Non-pigmented ciliary epithelial cell (primary cell): Measurements from ENCODE around the gene DRAM2.

ENCODE experiments used
- DNase-seq: peaks from one replicate; pipeline ENCODE4 v3.0.0-alpha.2; 2010; ENCODE audit warnings: low read depth

The DRAM2 gene

GRCh38 chr1:111139956-111140679, at the start of gene DRAM2, which contains the start of gene CEPT1:
TSS of gene DRAM2 (minus strand) at chr1:111140093. CDS start at chr1:111131554, 8,539 bp downstream.
TSS of gene CEPT1 (plus strand) at chr1:111140223. CDS start at chr1:111147715, 7,492 bp downstream.
- peak; percentile 75 for DNase-seq

DNA sequence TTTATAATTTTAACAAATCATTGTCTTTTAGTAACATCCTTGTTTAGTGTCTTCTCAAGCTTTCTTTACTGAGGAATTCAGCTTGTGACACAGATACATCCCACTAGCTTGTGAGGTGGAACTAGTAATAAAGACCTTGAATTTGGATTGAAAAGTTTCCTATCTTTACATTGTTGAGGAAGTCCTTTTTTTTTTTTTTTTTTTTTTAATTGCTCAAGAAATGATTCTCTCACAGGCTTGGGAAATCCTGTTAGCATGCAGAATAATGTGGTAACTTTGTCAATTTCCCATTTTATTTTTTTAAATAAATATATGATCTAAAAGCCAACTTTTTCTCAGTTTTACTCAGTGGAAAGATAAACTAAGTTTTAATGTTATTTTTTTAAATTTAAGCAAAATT, 44.8 kb upstream of the DRAM2 start:
- DNase-seq, result no peak

- no peak for DNase-seq
These were observed 43.6 kb upstream of the DRAM2 start for GRCh38 chr1:111183308-111184069.

DNA sequence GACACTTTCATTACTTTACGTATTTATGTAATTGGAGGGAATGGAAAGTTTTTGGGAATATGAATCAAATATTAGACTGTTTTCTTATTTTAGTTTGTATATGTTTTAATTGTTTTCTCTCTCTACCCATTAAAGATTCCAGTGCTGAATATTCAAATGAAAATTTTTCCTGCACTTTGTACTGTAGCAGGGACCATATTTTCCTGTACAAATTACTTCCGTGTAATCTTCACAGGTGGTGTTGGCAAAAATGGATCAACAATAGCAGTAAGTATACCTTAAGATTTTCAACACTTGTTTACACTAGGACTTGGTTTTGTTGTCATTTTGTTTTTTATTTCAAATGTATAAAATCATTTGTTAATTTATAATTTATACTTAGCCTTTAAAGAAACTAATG, 42.2 kb upstream of the DRAM2 start:
- no peak for DNase-seq

- no peak for DNase-seq
These were observed 40.2 kb upstream of the DRAM2 start for GRCh38 chr1:111179968-111180533.

DNA sequence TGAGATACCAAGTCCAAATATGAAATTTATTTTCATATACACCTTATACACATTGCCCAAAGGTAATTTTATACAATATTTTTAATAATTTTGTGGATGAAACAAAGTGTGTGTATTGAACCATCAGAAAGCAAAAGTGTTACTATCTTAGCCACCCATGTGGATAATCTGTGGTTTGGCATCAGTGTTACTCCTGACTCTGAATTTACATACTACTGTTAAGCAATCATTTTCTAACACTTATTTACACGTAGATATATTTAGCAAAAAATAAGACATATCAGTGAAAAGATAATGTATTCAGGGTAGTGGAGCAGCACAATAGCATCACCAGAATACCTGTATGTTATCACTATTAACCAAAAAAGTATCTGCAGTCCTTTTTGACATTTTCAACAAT, 36.8 kb upstream of the DRAM2 start:
- DNase-seq, result no peak

- DNase-seq, result no peak
These were observed 35.5 kb upstream of the DRAM2 start for GRCh38 chr1:111175349-111175748.

GRCh38 chr1:111174070-111174469, 34.2 kb upstream of the DRAM2 start:
- DNase-seq, result no peak

DNA sequence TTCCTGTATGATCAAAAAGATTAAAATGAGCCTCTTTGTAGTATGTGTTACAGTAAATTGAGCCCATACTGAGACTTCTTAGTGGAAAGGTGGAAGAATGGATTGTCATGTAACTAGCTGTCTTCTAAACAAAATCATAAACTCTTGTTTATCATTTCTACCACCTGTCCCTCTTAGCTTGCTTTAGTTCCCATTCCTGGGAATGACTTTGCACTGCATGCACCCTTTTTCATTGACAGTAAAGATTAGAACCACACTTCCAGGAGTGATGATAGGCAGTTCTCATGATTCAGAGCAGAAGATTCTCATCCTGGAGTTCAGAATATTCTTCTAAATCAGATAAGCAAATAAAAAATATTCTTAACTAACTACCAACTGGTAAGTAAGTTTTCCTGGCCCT, 32.6 kb upstream of the DRAM2 start:
- no peak for DNase-seq

- no peak for DNase-seq
These were observed 24.3 kb upstream of the DRAM2 start for GRCh38 chr1:111164151-111164550.

DNA sequence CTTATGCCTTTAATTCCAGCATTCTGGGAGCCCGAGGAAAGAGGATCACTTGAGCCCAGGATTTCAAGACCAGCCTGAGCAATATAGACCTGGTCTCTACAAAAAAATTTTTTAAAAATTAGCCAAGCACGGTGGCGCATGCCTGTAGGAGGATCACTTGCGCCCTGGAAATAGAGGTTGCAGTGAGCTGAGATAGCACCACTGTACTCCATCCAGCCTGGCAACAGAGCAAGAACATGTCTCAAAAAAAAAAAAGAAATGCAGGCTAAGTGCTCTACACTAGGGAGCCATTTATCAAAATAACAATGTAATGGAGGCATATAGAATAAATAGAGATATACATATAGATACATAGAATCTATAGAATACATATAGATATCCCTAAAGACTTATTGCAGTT, 23.5 kb upstream of the DRAM2 start:
- no peak for DNase-seq

DNA sequence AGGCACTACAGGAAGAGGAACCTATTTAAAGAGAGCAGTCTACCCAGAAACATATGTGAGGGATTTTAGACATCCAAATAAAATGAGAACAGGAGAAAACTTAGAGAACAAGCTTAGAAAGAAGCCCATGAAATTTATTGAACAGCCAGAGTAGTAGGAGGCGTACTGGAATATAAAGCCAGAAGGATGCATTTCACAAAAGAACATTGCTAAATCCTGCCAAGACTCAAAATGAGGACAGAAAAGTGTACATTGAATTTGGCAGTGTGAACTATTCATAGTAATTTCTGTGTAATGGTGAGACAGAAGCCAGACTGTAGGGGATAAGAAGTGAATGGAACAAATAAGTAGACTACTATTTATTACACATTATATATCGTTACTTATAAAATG, 22.6 kb upstream of the DRAM2 start:
- no peak for DNase-seq

DNA sequence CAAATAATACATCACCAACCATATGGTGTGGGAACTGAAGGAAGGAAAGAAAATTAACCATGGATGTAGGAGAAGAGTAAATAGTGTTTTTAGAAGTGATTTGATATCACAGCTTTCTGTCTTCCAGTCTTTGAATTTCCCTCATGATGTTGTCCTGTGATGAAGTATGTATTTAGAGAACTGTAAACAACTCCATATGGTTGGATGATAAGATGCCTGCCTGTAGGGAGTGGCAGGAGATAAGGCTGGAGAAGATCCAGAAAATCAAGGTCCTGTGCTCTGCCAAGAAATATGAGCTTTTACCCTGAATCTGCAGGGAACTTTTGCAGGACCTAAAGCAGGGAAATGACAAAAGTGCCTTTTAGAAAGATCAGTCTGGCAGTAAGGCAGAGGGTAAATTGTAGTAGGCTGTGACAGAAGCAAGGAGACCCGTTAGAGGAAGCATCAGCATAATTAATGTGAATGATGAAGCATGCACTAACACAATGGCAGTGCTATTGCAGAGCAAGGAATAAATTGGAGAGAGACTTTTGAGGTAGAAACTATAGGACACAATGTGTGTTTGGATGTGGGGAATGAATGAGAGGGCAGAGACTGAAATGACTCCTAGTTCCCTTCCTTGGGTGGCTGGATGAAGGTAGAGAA, 22.1 kb upstream of the DRAM2 start:
- no peak for DNase-seq

- no peak for DNase-seq
These were observed 17.5 kb upstream of the DRAM2 start for GRCh38 chr1:111157431-111157830.

- DNase-seq, result no peak
These were observed 14.4 kb upstream of the DRAM2 start for GRCh38 chr1:111154021-111154999.

DNA sequence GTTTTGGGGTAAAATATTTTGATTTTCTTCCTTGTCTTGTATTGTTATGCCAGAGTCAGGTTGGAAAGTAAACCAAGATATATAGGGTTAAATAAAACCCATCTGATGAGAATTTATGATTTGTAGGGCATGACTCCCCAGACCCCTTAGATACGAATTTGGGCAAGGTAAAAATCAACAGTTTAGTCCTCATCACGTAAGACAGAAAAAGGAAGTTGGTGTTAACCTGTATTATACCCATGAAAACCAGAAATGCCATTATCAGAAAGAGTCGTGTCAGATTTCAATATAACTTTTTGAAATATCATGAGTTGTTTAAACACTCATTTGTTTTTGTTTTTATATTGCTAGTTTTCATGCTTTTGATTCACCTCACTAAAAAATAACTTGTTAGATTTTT, 11.9 kb upstream of the DRAM2 start:
- no peak for DNase-seq

- no peak for DNase-seq
These were observed 8.5 kb upstream of the DRAM2 start for GRCh38 chr1:111148376-111148881.

DNA sequence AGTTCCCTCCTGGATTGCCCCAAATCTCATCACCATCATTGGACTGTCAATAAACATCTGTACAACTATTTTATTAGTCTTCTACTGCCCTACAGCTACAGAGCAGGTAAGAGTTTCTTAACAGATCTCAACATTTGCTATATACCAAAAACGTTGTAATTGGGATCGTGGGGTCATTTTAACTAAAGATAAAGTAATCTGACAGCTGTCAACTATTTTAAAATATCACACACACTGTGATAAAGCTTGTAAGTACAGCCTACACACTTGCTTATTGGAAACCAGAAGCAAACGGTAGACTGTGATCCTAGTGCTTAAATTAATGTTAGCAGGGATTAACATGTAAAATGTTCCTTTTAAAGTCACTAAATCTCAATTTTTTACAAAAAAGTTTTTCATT, 8.1 kb upstream of the DRAM2 start:
- no peak for DNase-seq

GRCh38 chr1:111145963-111146768, 6.3 kb upstream of the DRAM2 start:
- no peak for DNase-seq

GRCh38 chr1:111145542-111145941, 5.6 kb upstream of the DRAM2 start:
- no peak for DNase-seq
